HG02981 (cell line): Measurements from ENCODE around the gene PDP2.

Experiments
- ATAC-seq: cut with Tn5 transposase; IDR thresholded peaks from one replicate; pipeline ENCODE4 v1.9.1; 2021; ENCODE audit warnings: mild to moderate bottlenecking, moderate library complexity; ENCODE audit not compliant: unreplicated experiment

The PDP2 gene

DNA sequence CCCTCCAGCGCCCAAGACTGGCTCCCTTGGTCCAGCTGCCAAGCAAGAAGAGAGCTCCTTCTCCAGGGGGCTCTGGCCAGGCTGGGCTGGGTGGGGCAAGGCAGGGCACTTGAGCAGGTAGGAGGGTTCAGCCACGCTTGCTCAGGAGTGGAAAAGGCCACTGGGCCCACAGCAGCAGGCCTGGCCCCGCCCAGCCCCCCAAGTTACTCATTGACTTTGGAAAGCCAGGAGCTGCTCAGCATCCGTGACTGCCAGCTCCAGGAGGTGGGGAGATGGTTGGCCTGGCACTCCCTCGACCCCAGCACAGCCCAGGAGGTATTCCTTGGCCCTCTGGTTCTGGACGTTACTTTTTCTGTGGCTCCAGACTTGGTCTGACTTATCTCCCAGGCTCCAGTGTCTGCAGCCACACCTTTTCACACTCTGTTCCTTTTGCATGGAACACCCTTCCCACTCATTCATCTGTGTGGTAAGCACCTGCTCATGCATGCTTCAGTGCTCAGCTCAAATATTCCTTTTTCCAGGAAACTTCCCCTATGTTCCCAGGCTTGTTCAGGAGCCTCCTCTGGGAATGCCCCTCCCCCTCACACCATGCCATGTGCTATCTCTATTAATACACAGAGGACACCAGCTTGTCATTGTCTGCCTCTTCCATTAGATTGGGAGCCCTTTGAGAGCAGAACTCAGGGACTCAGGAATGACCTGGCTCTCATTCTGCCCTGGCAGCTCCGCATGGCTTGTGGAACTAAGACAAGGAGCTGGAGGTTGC, 38.7 kb downstream of the PDP2 start, which contains the start of gene CDH16:
CDH16 (minus strand) TSS at position 83 of the 766 bp plus-strand sequence. CDS start 820 bp downstream, outside the sequence.
- ATAC-seq, result no peak

DNA sequence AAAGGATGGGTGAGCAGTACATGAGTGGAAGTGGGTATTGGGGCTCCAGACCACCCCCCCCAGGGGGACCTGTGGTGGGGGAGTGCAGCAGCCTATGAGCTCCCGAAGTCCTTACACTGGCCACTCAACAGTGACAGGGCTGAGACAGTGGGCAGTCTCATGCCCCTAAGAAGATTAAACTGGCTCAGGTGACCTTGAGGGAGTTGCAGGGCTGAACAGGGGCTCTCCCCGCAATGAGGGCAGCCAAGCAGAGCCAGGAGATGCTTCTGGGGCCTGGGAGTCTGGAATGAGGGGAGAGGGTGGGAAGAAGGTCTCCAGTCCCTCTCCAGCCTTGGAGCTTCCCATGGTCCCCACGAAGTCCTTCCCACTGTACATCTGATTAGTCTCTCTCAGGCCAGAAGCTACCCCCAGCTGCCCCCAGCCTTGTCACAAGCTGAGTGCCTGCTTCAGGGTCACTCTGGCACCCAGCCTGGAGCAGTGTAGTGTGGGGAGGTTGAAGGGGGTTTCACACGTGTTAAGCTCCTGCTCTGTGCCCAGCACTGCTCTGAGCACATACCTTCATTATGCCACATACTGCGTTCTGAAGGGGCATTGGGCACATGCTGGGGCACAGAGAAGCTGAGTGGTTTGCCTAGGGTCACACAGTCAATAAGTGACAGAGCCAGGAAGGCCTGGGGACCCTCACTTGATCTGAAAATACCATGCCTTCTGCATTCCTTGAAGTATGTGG, 39.4 kb downstream of the PDP2 start:
- no peak for ATAC-seq

DNA sequence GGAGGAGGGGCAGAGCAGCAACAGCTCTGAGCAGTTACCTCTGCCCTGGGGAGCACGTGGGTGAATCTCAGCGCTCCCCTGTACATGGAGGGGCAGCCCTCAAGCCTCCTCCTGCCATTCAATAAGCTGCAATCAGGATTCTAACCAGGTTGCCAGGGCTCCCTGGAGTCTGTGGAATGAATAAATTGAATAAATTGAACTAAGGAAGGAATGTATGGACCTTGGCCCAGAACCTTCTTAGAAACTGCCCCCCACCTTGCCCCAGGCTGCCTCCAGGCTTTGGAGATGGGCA, 39.9 kb downstream of the PDP2 start:
- ATAC-seq, result no peak

DNA sequence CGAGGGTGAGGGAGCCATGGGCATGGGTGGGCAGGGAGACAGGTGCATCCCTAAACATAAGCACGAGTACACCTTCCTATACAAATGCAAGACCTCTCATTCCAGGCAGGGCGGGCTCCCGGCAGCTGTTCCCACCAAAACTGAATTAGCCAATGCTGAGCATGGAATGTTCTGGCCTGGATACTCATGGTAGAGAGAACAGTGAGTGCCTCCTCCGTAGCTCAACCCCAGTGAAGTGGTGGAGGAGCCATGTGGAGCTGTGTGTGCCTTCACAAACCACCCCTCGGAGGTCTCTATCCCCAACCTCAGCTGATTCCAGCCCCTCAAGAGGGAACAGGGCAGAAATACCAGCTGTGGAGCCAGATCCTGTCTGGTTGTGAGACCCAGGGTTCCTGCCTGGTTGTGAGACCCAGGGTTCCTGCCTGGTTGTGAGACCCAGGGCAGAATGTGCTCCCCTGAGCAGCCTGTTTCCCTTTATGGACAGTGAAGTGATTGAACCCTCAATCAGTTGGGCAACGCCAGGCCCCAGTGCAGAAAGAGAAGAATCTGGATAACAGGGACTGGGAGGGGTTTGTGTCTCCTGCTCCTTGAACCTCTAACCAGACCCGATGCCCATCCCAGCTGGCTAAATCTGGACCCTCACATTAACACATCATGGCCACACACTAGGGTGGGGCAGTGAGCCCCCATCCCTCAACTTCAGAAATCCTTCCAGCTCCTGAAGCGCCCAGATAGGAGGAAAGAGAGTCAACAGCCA, 40.8 kb downstream of the PDP2 start:
- no peak for ATAC-seq

DNA sequence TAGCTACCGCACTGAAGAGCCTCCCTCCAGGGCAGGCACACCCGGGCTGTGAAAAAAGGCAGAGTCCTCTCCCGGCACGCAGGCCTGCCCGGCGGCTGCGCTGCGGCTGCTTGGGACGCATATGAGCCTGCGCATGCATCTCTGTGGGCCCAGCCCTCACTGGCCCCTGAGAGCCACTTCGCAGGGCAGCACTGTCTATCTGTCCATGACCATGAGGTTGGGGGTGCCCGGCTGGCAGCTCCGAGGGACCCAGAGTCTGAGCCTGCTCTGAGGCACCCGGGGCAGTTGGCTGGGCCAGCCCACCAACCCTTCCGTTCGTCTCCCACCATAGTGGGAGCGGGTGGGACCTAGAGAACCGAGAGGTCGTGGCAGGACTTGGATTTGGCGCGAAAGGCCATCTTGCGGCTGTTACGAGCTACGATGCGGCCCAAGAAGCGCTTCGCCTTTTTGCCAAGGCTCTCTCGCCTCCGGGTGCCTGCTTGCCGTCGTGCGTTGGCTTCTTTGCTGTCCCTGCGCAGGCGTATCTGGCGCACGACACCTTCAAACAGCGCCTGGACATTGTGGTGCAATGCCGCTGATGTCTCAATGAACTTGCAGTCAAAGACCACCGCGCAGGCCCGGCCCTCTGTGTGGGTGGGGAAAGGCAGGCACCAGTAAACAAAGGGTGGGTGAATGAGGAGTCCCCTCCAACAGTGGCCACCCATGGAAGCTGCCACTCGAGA, 41.6 kb downstream of the PDP2 start:
- ATAC-seq, result no peak

DNA sequence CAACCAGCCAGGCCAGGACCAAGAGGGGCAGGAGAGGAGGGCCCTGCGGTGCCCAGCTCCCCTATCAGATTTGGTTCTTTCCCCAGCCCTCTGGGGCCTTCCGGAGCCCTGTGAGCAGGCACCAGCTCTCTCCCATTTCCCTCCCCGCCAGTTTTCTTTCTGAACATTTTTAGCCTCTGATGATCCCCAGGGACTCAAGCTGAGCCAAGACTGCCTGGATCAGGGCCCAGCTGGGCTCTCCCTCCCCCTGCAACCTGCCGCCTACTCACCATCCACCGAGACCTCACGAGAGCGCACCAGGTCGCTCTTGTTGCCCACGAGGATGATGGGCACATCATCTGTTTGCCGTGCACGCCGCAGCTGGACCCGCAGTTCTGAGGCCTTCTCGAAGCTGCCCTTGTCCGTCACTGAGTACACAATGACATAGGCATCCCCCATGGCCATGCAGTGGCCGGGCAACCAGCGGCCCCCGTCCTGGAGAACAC, 43.0 kb downstream of the PDP2 start:
- no peak for ATAC-seq

DNA sequence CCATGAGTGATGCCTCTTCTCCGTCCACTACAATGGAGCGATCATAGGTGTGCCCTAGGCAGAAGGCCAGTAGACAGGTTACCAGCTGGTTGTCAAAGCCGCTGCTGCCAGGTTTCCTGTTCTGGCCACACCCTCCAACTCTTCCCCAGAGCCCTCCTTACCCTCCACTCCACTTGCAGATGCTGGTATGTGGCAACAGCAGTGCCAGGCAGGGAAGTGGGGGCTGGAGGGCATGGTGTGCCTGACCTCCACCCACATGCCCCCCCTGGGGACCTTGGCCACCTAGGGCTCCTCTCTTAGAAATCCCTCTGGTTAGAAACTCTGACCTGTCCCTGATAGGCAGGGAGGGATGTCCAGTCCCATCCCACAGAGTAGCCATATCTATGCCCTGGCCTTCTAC, 43.6 kb downstream of the PDP2 start:
- ATAC-seq, result no peak

DNA sequence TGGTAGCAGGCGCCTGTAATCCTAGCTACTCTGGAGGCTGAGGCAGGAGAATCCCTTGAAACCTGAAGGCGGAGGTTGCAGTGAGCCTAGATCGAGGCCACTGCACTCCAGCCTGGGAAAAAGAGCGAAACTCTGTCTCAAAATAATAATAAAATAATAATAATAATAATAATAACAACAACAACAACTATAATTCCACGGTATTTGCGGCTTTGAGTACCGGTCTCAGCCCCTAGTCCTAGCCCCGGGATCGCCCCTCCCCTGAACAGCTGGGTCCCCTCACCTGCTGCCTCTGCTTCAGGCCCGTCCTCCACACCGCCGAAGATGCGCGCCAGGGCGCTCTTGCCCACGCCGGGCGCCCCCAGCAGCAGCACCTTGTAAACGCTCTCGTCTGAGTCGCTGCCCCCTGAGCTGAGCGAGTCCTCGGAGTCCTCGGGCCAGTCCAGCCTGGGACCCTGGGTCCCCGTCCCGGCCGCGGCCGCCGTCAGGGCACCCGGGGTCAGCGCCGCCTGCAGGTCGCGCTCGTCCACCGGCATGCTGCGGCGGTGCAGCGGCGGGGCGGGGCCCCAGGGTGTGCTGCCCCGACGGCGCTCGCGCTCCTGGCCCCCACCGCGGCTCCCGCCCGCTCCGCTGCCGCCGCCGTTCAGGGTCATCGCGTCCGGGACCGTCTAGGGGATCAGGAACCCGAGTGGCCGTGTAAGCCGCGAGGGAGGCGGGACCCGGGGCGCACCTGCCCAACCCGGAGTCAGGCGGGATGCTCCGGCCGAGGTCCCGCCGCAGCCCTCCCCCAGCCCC, 44.4 kb downstream of the PDP2 start:
- no peak for ATAC-seq

DNA sequence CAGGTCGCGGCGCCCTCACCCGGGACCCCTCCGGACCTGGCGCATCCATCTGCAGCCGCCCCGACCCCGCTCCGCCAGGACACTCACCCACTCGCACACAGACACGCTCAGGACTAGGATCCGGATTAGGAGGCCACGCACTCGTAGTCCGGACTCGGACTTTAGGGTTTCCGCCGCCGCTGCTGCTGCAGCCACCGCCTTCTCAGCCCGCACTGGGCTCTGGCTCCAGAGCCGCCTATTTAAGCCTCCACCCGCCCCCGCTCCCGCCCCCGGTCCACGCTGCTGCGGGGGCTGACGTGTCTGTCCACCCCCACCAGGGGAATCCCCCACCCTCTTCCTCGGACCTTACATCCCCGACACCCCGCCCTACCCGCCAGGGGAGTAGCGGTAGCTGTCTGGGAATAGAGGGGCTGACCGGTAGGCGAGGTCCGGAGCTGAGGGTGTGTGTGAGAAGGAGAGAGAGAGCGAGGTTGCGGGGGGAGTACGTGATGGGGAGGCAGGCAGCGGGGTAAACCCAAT, 45.1 kb downstream of the PDP2 start, which contains the start of gene RRAD:
RRAD (minus strand) TSS at position 214 of the 519 bp plus-strand sequence. CDS start 356 bp downstream, outside the sequence.
- ATAC-seq, result no peak

DNA sequence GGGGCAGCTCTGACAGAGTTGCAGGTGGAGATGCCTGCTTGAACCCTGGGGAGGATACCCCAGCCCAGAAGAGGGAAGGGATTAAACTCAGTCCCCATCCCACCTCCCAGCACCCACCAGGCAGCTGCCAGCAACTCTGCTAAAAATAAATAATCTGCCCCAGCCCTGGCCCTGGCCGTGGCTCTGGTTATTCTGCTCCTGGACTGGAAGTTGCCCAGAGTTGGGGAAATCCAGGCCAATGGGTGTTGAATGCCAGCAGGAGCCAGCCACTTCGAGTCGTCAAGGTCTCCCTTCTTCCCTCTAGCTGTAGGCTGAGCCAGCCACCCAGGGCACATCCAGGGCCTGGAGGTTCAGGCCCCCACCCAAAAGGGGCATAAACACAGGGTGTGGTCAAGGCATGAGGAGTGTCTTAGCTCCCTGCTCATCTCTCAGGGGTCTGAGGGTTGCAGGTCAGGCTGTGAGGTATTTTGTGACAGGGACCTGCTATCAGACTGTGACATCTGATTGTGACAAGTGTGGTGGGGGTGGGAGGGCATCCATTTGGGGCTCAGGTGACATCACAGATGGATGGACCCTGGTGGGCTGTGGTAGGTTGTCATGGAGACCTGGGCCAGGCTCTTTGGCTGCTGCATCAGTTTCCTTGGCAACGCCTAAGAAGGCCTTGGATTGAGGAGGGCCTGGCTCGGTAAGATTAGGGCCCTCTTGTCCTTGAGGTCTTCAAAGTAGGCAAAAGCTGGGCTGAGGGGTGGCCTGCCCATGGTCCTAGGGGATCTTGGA, 46.0 kb downstream of the PDP2 start:
- ATAC-seq, result no peak

DNA sequence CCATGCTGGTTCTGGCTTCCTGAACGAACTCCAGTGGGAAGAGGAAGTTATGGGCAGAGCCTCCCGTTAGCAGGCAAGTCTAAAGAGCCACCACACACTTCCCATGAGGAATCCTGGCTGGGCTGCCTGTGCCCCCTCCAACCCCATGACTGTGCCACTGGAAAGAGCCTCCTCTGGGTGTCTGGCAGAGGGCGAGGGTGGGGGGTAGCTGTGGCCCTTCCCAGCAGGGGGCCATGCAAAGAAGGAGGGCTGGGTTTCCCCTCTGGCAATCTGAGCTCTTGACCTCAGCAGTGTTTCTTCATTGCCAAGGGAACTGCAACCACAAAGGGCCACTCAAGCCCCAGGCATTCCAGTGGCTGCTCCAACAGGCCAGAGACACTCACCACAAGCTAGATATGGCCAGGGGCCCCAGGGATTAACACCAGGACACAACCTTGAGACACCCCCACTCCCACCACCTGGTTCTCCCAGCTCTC, 46.7 kb downstream of the PDP2 start:
- no peak for ATAC-seq

DNA sequence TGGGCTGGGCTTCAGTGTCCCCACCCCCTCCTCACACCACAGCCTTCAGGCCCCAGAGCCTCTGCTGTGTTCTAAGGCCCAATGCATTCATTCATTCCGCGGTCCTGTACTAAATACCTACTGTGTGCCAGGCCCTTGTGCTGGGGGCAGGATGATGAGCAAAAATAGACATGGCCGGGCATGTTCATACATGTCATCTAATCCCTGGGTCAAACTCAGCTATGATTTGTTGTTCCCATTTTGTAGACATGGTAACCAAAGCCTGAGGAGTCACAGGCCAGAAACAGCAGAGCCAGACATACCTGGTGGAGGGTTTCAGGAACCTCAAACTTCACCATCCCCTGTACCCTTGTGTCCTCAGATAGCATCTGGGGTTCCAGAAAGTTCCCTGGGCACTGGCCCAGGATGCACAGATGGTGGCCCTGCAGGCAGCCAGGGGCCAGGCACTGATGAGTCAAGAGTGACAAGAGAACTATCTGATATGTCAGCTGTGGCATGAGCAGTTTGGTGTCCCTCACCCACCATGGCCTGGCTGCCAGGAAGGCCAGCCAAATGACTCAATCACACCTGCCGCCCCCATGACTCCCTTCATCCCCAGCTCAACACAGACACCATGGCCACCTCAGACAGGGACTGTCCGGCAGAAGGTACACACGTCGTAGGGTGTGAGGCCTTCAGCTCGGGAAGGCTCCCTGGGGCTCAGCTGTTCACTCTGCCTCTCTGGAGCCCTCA, 47.8 kb downstream of the PDP2 start:
- ATAC-seq, result no peak

DNA sequence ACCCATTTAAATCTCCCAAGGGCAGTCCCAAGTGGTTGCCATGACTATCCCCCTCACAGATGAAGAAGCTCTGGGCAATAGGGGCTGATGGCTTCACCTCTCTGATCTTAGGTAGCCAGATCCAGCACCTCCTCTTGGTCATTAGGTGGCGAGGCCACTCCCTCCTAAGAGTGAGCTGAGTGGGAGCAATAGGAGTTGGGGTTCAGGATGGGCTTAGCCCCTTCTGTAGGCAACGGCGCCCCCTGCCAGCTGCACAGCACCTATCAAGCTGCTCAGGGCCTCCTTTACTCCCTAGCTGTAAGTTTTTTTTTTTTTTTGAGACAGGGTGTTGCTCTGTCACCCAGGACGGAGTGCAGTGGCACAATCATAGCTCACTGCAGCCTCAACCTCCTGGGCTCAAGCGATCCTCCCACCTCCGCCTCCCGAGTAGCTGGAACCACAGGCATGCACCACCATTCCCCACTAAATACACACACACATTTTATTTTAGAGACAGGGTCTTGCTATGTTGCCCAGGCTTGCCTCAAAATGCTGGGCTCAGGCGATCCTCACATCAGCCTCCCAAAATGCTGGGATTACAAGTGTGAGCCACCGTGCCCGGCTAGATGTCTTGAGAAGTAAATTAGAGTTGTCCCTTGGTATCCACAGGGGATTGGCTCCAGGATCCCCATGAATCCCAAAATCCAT, 48.5 kb downstream of the PDP2 start:
- ATAC-seq, result no peak

DNA sequence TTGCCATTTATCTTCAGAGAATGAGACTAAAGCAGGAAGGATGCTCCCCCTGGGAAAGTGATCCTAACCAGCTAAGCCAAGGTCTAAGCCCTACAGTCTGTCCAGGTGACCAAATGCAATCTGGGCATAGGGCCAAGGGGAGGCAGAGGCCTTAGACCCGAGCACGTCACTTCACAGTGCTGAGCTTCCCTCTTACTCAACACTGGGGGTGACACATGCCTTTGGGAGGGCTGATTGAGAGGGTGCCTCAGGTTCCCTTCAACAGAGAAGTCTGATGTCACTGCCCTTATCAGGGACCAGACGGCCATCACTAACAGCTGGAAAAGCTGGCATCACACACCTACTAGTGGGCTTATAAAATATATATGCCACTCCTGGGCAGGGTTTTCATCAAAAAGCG, 49.9 kb downstream of the PDP2 start:
- no peak for ATAC-seq

DNA sequence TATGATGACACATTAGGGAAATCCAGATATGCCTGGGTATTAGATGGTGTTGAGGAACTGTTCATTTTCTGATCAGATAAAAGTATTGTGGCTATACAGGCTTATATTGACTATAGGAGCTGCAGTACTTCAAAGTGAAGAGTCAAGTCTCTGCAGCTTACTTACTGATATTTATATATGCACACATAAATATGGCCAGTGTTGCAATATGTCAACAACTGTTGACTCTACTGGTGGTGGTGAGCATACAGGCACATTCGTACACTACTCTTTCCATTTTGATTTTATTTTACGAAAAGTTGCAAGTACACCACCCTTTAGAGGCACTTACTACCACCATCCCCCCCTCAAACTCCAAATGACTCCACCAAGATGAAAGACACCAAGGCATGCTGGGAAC, 51.4 kb downstream of the PDP2 start:
- no peak for ATAC-seq

DNA sequence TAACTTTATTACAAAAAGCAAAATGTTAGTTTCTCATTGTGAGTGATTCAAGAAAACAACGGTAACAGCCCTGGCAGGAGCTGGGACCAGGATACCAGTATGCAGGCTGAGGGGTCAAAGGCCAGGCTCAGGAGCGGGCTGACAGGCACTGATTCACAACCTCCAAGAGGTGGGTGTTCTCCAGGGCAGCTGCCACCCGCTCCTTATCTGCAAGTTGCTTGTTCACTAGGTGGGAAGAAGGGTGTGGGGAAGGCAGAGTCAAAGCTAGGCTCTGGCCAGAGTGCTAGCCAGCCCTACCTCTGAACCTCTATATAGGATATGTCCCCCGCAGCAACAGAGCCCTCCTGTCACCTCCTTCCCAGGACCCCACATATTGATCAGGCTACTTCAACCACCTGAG, 51.8 kb downstream of the PDP2 start:
- no peak for ATAC-seq

DNA sequence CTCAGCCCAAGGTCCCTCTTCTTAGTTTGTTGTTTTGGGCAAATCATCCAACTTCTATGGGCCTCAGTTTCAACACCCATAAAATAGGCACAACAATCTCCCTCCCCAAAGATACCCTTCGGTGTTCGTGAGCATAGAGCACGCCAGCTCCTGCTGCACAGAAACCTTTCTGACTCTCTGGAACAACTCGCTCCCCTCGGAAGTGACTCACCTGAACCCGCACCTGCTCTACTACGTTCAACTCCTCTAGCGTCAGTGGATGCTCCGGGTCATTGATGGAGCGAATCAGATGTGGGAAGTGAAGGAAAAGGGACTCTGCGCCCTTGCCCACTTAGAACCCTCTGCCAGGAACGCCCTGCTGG, 53.4 kb downstream of the PDP2 start:
- peak; percentile 8 for ATAC-seq
